ENCODE data around the gene MAMSTR.

GRCh38 chr19:48720613-48721296 lies 1.2 kb upstream of the MAMSTR start:
- no peak; the same call in 1 of the 2 replicates for TF ChIP-seq SREBF2 (IDR thresholded peaks at IDR 0.05; ENCODE audit: low read length)
- TF ChIP-seq HDAC6 (IDR thresholded peaks at IDR 0.05; ENCODE audit: unreplicated experiment): no peak
- TF ChIP-seq REST (IDR thresholded peaks at IDR 0.05; ENCODE audit: low read depth, low read length): no peak
- TF ChIP-seq CTCF (IDR thresholded peaks at IDR 0.05 in 2 of 3, conservative IDR thresholded peaks at IDR 0.05 in 1 of 3; ENCODE audit: control insufficient read depth in 2 of 3, extremely low read depth in 1 of 3, insufficient read depth in 1 of 3, low read depth in 3 of 3, low read length in 3 of 3): no peak
- TF ChIP-seq FOS (IDR thresholded peaks at IDR 0.05; ENCODE audit: borderline replicate concordance, extremely low read depth, insufficient read length): peak; percentile 84
- TF ChIP-seq E2F4 (IDR thresholded peaks at IDR 0.05; ENCODE audit: low read depth, low read length): peak; percentile 100
- TF ChIP-seq BHLHE40 (IDR thresholded peaks at IDR 0.05; ENCODE audit: borderline replicate concordance in 1 of 2, low read depth in 2 of 2, low read length in 1 of 2): peak; percentile 73 to 87
- peak; percentile 80 for TF ChIP-seq POLR2A (IDR thresholded peaks at IDR 0.05; ENCODE audit: low read depth, low read length)
- no peak for TF ChIP-seq EP300 (IDR thresholded peaks at IDR 0.05; ENCODE audit: borderline replicate concordance in 1 of 2, control insufficient read depth in 1 of 2, low read depth in 2 of 2, low read length in 2 of 2)
- TF ChIP-seq MYC (IDR thresholded peaks at IDR 0.05; ENCODE audit: insufficient read depth, insufficient read length, insufficient replicate concordance, low read length, severe bottlenecking): no peak
- peak; percentile 41; the same call in 1 of the 2 replicates for TF ChIP-seq ATF3 (IDR thresholded peaks at IDR 0.05; ENCODE audit: borderline replicate concordance, extremely low read depth, low read depth, low read length)
